ENCODE data around the gene CD274. TPM values are rescaled to one million over a fixed set of nuclear protein-coding genes. Genes with fewer than 3 reads are reported as not detected.

The CD274 gene
- polyA plus RNA-seq, 1 donor from 2014 or later, result 0.16 TPM

GRCh38 chr9:5428794-5429528 is 21.4 kb upstream of the CD274 start:
- Histone ChIP-seq H3K36me3 (ENCODE audit: insufficient read depth, low read length) (no peaks in the 10 kb centered on the region), H3K27me3 (ENCODE audit: insufficient read depth, low read depth, low read length) (no peaks in the 10 kb centered on the region), H2AFZ (ENCODE audit: low read depth, low read length) (no peak overlapping the region), H3K9me2 (ENCODE audit: insufficient read depth, low read length) (no peaks in the 10 kb centered on the region), H4K20me1 (ENCODE audit: insufficient read depth) (no peaks in the 10 kb centered on the region), H3K4me3 (ENCODE audit: low read length) (no peak overlapping the region), H3K79me2 (replicated peaks; ENCODE audit: insufficient read depth, low read length) (no peaks in the 10 kb centered on the region), H3F3A (ENCODE audit: insufficient read depth, low read length, poor library complexity, severe bottlenecking) (no peaks in the 10 kb centered on the region), H3K27ac (ENCODE audit: low read length) (no peak overlapping the region), H3K9ac (ENCODE audit: low read length) (no peak overlapping the region), H3K9me3 (ENCODE audit: low read length) (no peaks in the 10 kb centered on the region), H3K4me2 (ENCODE audit: low read length) (no peak overlapping the region)
- no peak for TF ChIP-seq TAF1 (IDR thresholded peaks at IDR 0.05; ENCODE audit: low read depth)
- TF ChIP-seq POLR2AphosphoS5 (IDR thresholded peaks at IDR 0.05), result no peak
- no peak for TF ChIP-seq EP300 (conservative IDR thresholded peaks at IDR 0.05; ENCODE audit: poor library complexity, severe bottlenecking)
- no peak for TF ChIP-seq REST (IDR thresholded peaks at IDR 0.05; ENCODE audit: borderline replicate concordance)
- no peak for TF ChIP-seq SMC3 (conservative IDR thresholded peaks at IDR 0.05; ENCODE audit: poor library complexity)
- TF ChIP-seq MXI1 (conservative IDR thresholded peaks at IDR 0.05; ENCODE audit: poor library complexity, severe bottlenecking), result no peak
- no peak for TF ChIP-seq CTCF (IDR thresholded peaks at IDR 0.05; ENCODE audit: poor library complexity, severe bottlenecking)
- no peak for TF ChIP-seq RAD21 (conservative IDR thresholded peaks at IDR 0.05)

- no peak overlapping the region for H3K4me2 ChIP-seq (ENCODE audit: low read length)
- H3K9me2 ChIP-seq (ENCODE audit: insufficient read depth, low read length), result no peaks in the 10 kb centered on the region
- TF ChIP-seq CTCF (IDR thresholded peaks at IDR 0.05; ENCODE audit: poor library complexity, severe bottlenecking), result no peak
- no peak for TF ChIP-seq SMC3 (conservative IDR thresholded peaks at IDR 0.05; ENCODE audit: poor library complexity)
- TF ChIP-seq TAF1 (IDR thresholded peaks at IDR 0.05; ENCODE audit: low read depth), result no peak
- no peak for TF ChIP-seq RAD21 (conservative IDR thresholded peaks at IDR 0.05)
- no peaks in the 10 kb centered on the region for H3K36me3 ChIP-seq (ENCODE audit: insufficient read depth, low read length)
- no peaks in the 10 kb centered on the region for H4K20me1 ChIP-seq (ENCODE audit: insufficient read depth)
- no peaks in the 10 kb centered on the region for H3K79me2 ChIP-seq (replicated peaks; ENCODE audit: insufficient read depth, low read length)
- H3K27me3 ChIP-seq (ENCODE audit: insufficient read depth, low read depth, low read length), result no peaks in the 10 kb centered on the region
- no peaks in the 10 kb centered on the region for H3F3A ChIP-seq (ENCODE audit: insufficient read depth, low read length, poor library complexity, severe bottlenecking)
- H3K9me3 ChIP-seq (ENCODE audit: low read length), result no peaks in the 10 kb centered on the region
- H2AFZ ChIP-seq (ENCODE audit: low read depth, low read length), result no peak overlapping the region
- no peak overlapping the region for H3K9ac ChIP-seq (ENCODE audit: low read length)
- no peak overlapping the region for H3K4me3 ChIP-seq (ENCODE audit: low read length)
- H3K27ac ChIP-seq (ENCODE audit: low read length), result no peak overlapping the region
These were observed 20.3 kb upstream of the CD274 start for GRCh38 chr9:5429873-5430564.

All from neural cell (in vitro differentiated cells).